HG03045 (cell line): Measurements from ENCODE around the gene SLC10A7.

ENCODE experiments used
- ATAC-seq: cut with Tn5 transposase; IDR thresholded peaks from one replicate; pipeline ENCODE4 v1.9.1; 2021; ENCODE audit warnings: mild to moderate bottlenecking, moderate library complexity; ENCODE audit not compliant: unreplicated experiment

Gene SLC10A7

DNA sequence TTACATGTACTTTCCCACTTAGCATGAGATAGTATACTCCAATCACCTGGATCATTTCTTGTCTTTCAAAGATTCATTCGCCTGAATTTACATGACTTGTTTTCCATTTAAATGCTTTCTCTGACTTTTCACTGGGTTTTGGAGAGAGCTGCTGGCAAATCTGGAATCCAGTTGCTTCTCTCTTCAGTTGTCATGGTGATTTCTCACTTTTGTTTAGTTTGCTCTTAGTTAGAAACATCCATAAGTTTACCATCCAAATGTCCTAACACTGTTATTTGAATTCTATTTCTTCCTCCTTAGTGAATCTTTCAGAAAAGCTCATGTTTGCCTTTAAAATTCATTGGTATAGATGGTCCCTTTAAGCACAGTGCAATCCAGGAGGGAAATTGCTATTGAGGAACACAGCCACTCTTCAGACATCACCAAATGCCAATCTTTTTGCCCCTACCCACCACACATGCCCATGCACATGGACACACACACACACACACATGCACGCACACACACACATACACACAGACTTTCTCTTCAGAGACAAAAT lies 255.7 kb downstream of the SLC10A7 start:
- no peak for ATAC-seq

DNA sequence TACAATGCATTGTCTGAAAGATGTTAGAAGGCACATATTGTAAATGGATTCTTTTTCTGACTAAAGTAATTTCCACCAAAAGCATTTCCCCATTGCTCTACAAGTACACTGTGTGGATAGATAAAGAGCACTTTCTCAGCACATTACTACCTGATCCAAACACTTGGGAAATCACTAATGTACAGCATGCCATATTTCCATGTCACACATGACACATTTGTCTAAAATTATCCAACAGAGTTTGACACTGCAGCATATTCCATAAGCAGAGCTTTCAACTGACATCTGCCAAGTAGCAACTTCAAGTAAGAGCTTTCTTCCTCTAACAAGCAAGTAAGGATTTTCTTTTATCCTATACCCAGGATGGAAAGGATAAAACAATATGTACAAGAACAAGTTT lies 257.9 kb downstream of the SLC10A7 start:
- ATAC-seq: no peak

DNA sequence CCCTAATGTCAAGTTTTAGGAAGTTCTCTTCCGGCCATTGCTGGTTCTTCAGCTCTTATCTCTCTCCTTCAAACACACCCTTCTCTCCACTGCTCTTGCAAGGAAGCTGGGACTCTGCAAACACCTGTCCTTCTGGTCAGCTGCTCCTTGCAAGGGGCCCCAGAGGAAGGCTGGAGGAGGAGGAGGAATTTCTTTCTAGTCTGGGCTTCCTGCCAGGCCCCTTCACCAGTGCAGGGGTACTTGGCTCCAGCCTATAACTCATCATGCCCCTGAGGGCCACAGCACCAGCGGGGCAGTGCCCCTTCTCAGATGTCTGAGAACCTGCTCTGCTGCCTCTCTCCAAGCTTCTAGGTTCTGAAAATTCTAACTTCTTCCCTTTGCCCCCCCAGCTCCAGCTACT lies 260.7 kb downstream of the SLC10A7 start:
- no peak for ATAC-seq

DNA sequence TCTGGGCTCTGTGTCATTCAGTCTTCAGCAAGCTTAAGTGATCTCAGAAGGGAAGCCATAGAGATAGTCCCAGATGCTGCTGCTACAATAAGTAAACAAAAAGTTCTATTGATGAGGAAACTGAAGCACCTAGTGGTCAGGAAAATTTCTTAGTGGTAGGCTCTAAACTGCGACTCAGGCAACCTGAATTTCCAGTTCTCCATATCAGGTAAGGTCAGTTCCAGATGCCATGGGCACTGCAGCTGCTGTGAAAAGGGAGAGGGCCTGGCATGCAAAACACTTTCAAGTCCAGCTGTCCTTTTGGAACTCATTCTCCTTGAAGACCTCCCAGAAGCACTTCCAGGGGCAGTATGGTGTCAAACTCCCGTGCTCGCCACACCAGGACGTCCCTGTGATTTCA lies 261.2 kb downstream of the SLC10A7 start:
- no peak for ATAC-seq

DNA sequence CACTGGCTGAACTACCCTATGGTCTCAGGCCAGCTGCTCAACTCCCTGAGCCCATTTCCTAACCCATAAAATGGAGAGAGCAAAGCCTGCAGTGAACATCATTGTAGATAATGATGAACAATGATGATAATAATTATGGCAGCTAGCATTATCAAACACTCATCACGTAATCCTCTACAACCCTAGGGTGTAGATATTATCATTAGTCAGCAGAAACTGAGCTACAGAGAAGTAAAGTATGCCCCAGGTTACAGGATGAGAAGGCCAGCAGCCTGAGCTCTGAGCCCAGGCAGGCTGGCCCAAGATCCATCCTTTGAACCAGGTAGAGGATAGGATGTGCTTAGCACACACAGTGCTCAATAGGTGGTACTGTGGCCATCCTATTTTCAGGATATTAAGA lies 264.2 kb downstream of the SLC10A7 start:
- ATAC-seq: no peak

DNA sequence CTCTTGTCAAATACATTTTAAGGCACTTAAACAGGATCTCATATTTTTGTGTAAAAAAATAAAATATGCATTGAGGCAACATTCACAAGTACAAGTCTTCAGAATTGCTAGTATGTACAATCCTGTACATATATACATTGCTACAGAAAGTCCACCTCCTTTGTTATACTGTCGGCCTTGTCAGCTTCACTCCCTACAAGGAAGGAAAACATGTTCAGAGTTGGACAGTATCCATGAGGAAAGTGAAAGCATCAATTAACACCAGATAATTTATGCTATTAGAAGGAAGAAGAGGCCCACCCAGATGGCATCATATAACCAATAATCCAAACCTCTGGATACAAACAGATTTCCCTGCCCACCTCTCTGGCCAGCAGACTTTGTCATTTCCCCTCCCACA lies 265.4 kb downstream of the SLC10A7 start:
- ATAC-seq: no peak

DNA sequence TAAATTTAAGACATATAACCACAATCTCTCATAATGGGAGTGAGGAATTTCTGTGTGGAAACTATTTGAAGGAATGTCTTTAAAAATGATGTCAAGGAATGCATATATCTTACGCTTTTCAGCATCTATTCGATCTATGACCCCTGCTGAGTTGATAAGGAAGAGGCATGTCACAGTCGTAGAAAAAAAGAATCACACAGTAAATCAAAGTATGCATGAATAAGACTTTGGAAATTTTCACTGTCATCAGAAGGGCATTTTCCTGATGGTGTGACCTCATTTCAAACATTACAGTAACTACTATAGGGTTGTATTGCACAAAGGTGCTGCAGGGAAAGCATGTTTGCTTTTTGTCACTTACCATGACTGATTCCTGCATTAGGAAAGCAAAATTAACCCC lies 265.9 kb downstream of the SLC10A7 start:
- ATAC-seq: no peak

DNA sequence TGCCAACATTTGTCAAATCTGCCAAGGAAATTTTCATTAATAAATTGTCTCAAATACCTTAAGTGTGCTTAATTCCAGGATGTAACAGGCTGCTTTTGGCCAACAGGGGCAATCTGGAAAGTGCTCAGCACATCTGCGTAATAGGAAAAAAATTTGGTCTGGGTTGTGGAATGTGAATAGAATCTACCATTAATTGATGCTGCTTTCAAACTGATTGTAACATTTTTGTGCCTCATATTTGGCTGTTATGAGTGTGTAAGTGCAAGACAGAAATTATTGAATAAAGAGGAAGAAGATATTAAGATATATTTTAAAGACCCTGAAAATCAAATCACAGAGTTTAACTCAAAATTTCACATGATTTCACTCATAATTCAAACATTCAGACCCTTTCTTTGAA lies 266.3 kb downstream of the SLC10A7 start:
- no peak for ATAC-seq

DNA sequence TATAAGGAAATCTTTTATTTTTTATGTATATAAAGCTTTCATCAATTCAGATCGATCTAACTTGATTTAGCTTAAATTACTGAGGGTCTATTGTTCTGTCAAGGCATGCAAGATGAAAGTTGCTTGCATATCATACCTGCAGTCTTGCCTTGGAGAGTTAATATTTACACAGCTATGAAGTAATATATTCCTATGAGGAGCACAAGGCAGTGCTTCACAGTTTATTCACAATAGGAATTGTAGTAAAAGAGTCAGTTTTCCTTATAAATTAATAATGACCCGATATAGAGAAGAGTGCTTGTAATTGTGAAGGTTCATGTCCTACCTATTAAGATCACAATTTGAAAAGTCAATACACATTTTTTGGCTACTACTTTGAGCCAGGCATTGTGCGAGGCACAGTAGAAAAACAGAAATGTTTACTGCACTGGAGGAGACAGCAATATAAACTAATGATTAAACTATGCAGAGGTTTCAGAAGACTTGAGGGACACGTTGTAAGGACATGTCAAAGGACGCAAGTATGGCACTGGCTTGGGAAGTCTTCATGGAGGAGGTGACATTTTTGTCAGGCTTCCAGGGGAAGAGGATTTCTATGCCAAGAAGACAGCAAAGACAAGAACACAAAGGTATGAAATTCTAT lies 268.6 kb downstream of the SLC10A7 start:
- no peak for ATAC-seq

DNA sequence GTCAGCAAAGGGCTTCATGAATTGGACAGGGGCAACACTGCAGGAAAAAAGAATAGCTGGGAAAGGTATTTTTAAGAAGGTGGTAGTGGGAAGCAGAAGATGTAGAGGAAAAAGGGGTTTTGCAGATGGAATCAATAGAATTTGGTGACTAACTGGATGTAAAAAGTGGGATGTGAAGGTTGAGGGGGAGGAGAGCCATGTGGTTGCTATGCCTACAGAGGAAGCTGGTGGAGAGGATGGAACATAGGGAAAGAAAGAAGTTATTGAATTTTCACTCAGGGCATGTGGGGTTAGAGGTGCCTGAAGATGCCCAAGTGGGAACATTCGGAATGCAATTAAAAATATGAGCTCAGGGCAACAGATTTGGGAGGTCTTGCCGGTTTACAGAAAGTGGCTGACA lies 274.4 kb downstream of the SLC10A7 start:
- ATAC-seq: no peak

DNA sequence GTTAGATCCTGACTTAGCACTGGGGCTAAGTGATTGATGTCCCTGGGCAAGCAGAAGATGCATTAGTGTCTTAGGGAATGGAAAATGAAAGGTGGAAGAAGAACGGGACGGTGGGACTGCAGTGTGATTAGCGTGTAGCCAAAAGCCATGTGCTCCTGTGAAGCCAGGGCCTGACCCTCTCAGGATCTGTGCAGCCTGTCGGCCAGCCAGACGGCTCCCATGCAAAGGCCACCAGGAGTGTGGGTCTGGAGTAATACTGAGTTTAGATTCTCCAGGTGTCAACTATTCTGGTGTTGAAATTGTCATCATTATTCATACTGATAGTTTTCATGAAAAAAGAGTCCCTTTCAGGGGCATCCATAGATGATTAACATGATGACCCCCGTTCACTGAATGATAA lies 275.4 kb downstream of the SLC10A7 start:
- no peak for ATAC-seq

DNA sequence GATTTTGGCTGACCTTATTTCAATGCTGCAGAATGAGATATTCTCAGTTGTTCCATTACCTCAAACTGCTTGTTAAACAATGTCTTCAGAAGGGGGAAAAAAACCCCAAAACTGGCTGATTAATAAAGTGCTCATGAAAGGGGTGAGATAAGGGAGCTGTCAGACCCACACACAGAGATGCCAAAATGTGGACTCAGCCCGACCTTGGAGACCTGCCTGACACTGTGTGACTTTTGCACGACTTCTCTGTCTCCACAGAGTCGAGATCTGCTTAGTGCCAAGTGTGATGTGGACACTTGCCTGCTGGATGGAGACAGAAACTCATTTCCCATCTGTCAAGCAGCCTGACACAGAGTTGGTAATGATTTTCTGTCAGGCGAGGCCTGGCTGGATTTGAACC lies 275.9 kb downstream of the SLC10A7 start:
- ATAC-seq: no peak

DNA sequence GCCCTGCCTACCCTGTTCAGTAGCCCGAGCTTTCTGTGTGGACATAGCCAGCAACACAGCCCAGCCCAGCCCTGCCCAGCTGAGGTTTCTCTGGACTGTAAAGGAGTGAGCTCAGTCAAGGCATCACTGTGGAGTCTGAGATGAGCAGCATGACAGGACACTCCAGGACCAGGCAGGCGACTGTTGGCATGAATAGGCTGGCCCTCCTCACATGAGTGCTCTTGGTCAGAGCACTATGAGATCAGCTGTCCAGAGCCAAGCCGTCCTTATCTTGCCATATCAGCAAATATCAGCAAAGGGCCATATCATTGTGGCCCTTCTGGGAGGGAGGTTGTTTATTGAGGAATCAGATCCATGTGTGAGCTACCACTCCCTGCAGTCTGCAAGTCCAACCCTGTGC lies 276.5 kb downstream of the SLC10A7 start:
- no peak for ATAC-seq

DNA sequence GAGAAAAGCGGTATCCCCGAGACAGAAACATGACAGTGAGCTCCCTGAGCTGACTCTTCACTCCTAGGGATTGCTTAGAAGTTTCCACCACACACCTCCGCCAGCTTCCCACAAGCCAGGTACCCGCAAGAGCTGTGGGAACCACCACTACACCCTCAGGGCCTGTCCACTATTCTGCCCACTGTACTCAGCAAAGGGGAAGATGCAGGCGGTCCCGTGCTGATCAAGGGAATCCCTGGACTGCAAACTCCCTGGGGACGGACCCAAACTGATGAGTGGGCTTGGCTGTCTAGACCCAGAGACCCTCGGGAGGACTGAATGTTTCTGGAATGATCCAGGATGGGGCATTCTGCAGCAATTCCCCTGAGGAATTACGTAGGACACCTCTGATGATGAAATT lies 277.2 kb downstream of the SLC10A7 start:
- no peak for ATAC-seq

DNA sequence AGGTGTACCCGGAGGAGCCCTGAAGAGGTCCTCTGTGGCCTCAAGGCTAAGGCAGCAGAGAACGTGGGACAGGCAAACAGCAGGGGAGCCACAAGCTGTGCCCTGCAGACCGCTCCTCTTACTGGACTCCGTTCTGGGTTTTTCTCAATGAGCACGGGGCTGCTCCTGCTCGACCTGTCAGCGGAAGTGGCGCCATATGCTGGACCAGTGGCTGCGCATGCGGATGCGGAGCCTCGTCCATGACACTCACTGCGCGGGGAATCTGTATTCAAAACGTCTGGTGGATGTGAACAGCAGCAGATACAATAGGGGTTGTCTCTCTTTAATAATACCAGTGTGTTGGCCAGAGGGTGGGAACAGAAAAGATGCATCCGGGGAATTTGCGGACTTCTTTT lies 277.9 kb downstream of the SLC10A7 start:
- no peak for ATAC-seq

DNA sequence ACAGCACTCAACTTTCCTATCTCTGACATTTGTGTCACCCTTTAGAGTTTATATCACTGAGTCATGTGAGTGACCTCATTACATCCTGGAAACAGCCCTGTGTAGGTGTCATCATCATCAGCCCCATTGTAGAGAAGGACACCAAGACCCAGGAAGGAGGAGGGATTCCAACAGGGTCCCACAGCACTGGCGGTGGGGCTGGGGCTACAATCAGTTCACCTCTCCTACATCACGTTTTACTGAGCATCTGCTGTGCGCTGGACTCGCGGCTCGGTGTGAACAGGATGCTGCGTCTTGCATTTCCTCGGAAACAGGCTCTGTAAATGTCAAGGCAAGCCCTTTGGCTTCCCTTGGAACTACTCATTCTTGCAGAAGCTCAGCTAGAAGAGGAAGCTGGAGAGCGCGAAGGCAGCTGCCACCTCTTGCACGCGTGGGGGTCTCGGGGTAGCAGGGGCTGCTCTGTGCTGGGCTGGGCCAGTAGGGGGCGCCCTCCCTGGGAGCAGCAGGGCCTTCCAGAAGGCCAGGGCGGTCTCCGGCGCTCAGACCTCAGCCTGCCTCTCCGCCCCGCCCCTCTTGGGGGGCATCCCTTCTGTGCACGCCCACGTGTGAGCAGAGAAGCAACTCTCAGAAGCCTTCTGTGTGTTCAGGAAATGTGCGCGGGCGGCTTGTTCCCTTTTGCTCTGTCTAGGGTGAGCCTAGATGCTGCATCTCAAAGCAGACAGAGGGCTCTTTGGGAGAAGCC lies 278.4 kb downstream of the SLC10A7 start:
- ATAC-seq: peak; percentile 84

DNA sequence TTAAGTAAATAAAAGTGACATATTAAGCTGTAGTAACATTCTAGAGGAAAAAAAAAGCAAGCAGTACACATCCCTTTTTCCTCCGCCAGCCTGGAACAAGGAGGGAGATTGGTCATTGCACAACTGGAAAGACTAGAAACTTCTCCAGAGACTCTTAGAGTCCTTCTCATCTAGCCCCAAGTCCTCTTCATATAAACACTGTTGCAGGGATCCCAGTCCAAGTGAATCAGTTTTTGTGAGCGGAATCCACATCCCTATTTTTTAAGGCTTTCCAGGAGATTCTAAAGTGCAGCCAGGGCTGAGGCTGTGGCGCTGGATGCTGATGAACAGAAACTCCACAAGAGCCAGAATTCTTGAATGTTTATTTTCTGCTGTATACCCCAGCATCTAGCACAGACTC lies 283.6 kb downstream of the SLC10A7 start:
- no peak for ATAC-seq

DNA sequence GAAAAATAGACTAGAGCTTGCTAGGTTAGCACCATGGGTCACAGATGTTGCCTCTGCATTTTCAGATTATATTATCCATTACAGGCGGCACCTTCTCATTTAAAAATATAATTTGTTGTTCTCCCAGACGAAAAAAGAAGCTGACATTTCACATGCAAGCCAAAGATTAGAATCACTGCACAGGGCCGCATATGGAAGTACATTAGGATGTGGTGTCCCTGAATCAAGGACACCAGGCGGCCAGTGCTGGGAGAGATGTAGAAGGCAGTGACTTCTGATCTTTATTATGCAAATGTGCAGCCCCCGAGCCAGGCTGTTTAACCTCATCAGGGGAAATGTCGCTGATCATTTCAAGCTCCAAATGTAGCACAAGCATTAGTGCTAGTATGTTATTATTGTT lies 284.6 kb downstream of the SLC10A7 start:
- no peak for ATAC-seq

DNA sequence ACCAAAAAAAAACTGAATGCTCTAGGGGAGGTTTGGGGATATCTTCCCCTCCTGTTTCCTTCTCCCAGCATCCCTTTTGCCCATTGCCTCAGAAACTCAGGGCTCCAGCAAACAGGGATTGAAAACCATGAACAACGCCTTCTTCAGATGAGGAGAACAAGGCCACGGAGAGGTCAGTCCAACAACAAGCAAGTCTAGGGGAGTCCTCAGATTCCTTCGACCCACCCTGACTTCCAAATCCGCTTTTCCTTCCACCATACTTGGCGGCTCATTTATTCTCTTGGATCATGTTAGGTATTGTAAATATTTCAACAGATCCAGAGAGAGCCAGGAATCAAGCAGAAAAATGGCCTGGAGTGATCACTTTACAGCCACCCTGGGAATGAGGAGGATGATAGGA lies 285.5 kb downstream of the SLC10A7 start:
- no peak for ATAC-seq

DNA sequence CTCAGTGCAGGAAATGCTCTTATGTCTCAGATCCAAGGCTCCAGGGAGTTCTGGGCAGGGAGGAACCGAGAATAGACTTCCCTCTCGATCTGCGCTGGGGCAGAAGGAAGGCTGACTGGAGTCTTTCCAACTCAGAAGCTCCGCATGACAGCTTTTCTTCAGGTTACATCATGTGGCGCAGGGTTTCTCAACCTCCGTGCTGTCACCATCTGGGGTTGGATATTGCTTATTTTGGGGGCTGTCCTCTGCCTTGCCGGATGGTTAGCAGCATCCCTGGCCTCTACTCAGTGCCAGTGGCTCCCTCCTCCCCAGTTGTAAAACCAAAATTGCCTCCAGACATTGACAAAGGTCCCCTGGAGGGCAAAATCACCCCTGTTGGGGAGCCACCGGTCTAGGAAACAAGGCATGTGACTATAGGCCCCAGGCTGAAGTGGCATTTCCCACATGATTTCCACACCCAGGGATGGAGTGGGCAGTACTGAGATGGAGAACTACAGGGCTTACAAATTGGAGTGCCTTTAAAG lies 286.0 kb downstream of the SLC10A7 start:
- no peak for ATAC-seq

DNA sequence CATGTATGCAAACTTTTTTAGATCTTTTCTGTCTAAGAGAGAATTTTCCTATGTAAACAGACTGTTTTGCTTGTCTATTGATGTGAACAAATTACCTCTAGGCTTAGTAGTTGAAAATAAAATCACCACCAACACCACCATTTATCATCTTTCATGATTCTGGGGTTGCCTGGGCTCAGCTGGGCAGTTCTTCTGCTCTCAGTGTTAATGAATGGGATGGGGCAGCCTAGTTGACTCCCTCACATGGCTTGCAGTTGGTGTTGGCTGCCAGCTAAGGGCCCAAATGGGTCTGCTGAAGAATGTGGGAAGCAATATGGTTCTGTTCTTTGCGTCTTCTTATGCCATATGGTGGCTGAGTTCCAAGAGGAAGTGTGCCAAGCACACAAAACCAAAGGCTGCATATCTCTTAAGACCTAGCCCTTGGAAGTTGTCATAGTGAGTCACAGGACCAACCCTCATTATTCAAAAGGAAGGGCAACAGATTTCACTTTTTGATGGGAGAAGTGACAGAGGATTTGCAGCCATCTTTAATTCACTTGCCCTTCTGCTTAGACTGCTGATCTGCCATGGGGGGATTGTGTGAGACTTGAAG lies 289.5 kb downstream of the SLC10A7 start:
- no peak for ATAC-seq

DNA sequence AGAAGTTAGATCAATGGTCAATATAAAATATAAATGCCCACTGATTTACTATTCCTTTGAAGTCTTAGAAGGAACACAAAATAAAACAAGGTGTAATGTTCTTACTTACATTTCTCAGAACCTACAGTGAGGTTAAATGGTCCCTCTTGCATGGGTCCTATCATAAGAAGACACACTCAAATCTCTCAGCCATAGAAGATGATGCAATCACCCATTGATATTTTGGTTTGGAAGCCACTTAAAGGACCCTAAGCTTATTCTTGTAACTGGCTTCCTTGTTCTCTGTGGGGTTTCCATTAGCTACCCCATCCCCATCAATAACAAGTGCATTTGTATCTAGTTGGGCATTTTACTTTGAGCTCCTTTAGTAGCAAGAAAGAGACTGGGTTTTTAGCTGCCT lies 292.3 kb downstream of the SLC10A7 start:
- no peak for ATAC-seq
